Activated CD8-positive, alpha-beta memory T cell treated with anti-CD3 and anti-CD28 coated beads, Interleukin-2, amount 50 U/mL, for 1 hour (primary cell): ENCODE measurements around the gene CRK.
A peak's percentile ranks its signal among the peaks of the same experiment; 100 is the strongest.
"Not testable (repeated sequence)": the region's sequence is repeated elsewhere in the genome, so short reads cannot be mapped to it uniquely, and the experiment has no call there.

Experiments
- DNase-seq: peaks from one replicate; pipeline ENCODE4 v3.0.0-alpha.2; 2020; ENCODE audit errors: extremely low read depth

The CRK gene

GRCh38 chr17:1423456-1424135 is 32.4 kb downstream of the CRK start:
- DNase-seq, result no peak

- DNase-seq, result no peak
These were observed 33.1 kb downstream of the CRK start for GRCh38 chr17:1422885-1423284.

- DNase-seq, result no peak
These were observed 34.6 kb downstream of the CRK start for GRCh38 chr17:1421470-1421869.

GRCh38 chr17:1420981-1421380 is 35.1 kb downstream of the CRK start:
- no peak for DNase-seq

GRCh38 chr17:1420163-1420562 is 35.9 kb downstream of the CRK start:
- DNase-seq, result no peak

GRCh38 chr17:1418476-1418875 is 37.6 kb downstream of the CRK start:
- not testable (repeated sequence) for DNase-seq

- DNase-seq, result no peak
These were observed 39.6 kb downstream of the CRK start for GRCh38 chr17:1416414-1416813.

- no peak for DNase-seq
These were observed 41.4 kb downstream of the CRK start for GRCh38 chr17:1414634-1415033.

GRCh38 chr17:1414001-1414574 is 41.9 kb downstream of the CRK start:
- DNase-seq, result no peak

- DNase-seq, result no peak
These were observed 42.7 kb downstream of the CRK start for GRCh38 chr17:1413281-1413791.

- no peak for DNase-seq
These were observed 43.6 kb downstream of the CRK start for GRCh38 chr17:1412185-1413110.

- DNase-seq, result no peak
These were observed 53.8 kb downstream of the CRK start for GRCh38 chr17:1402262-1402586.

GRCh38 chr17:1399679-1400512 is 56.1 kb downstream of the CRK start, which contains the start of gene YWHAE:
YWHAE (minus strand) TSS chr17:1400222; CDS start chr17:1400110, 112 bp downstream.
- DNase-seq, result peak; percentile 84

GRCh38 chr17:1398931-1399678 is 56.9 kb downstream of the CRK start:
- no peak for DNase-seq

- no peak for DNase-seq
These were observed 58.0 kb downstream of the CRK start for GRCh38 chr17:1398028-1398427.

- DNase-seq, result not testable (repeated sequence)
These were observed 60.0 kb downstream of the CRK start for GRCh38 chr17:1395876-1396665.

GRCh38 chr17:1391577-1391976 is 64.5 kb downstream of the CRK start:
- DNase-seq, result no peak

GRCh38 chr17:1390432-1391367 is 65.3 kb downstream of the CRK start:
- no peak for DNase-seq
